HG02571 (cell line): ENCODE data around the gene XYLT1.
"Not testable (repeated sequence)": the region's sequence is repeated elsewhere in the genome, so short reads cannot be mapped to it uniquely, and the experiment has no call there.

Source experiments
- ATAC-seq: cut with Tn5 transposase; IDR thresholded peaks from one replicate; pipeline ENCODE4 v1.9.1; 2021; ENCODE audit warnings: mild to moderate bottlenecking, moderate library complexity; ENCODE audit not compliant: unreplicated experiment

XYLT1 gene

GRCh38 chr16:17313793-17314547 lies 156.8 kb downstream of the XYLT1 start:
- ATAC-seq, result no peak

GRCh38 chr16:17313085-17313611 lies 157.6 kb downstream of the XYLT1 start:
- no peak for ATAC-seq

- no peak for ATAC-seq
Observed at GRCh38 chr16:17312094-17312710, 158.6 kb downstream of the XYLT1 start.

GRCh38 chr16:17311333-17312093 lies 159.2 kb downstream of the XYLT1 start:
- no peak for ATAC-seq

GRCh38 chr16:17309510-17309909 lies 161.2 kb downstream of the XYLT1 start:
- no peak for ATAC-seq

- ATAC-seq, result no peak
Observed at GRCh38 chr16:17308186-17308585, 162.6 kb downstream of the XYLT1 start.

- no peak for ATAC-seq
Observed at GRCh38 chr16:17307504-17307903, 163.3 kb downstream of the XYLT1 start.

- no peak for ATAC-seq
Observed at GRCh38 chr16:17306745-17307144, 164.0 kb downstream of the XYLT1 start.

GRCh38 chr16:17306211-17306610 lies 164.5 kb downstream of the XYLT1 start:
- not testable (repeated sequence) for ATAC-seq

GRCh38 chr16:17305694-17306093 lies 165.1 kb downstream of the XYLT1 start:
- ATAC-seq, result no peak

GRCh38 chr16:17304491-17305119 lies 166.2 kb downstream of the XYLT1 start:
- ATAC-seq, result no peak

GRCh38 chr16:17304106-17304490 lies 166.7 kb downstream of the XYLT1 start:
- ATAC-seq, result no peak

- no peak for ATAC-seq
Observed at GRCh38 chr16:17303101-17303500, 167.7 kb downstream of the XYLT1 start.

GRCh38 chr16:17302620-17303019 lies 168.1 kb downstream of the XYLT1 start:
- no peak for ATAC-seq

GRCh38 chr16:17302214-17302613 lies 168.5 kb downstream of the XYLT1 start:
- peak; percentile 10 for ATAC-seq

GRCh38 chr16:17301593-17302135 lies 169.1 kb downstream of the XYLT1 start:
- ATAC-seq, result peak; percentile 72

GRCh38 chr16:17301184-17301583 lies 169.6 kb downstream of the XYLT1 start:
- ATAC-seq, result no peak

- no peak for ATAC-seq
Observed at GRCh38 chr16:17299790-17300189, 171.0 kb downstream of the XYLT1 start.

- ATAC-seq, result no peak
Observed at GRCh38 chr16:17298238-17298637, 172.5 kb downstream of the XYLT1 start.

- ATAC-seq, result no peak
Observed at GRCh38 chr16:17296431-17296830, 174.3 kb downstream of the XYLT1 start.

- no peak for ATAC-seq
Observed at GRCh38 chr16:17295948-17296347, 174.8 kb downstream of the XYLT1 start.
